ENCODE data around the gene CAMK1D.

DNA sequence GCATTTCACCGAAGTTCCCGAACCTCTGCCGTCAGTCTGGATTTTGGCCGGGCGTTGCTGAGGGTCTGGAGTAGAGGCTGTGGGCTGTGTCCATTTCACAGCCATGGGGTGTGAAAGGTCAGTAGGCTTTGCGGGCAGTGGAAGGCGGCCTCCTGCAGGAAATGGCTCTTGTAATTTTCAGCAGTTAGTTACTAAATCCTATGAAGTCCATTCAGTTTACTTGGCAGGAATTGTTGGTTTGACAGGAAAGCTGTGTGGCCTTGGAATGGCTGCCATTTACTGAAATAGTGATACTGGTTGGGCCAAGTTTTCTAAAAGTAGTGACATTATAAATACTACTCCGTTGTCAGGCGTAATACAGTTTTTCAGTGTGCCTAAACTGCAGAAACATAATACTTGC is 348.4 kb downstream of the CAMK1D start:
- TF ChIP-seq, protein P1, sequence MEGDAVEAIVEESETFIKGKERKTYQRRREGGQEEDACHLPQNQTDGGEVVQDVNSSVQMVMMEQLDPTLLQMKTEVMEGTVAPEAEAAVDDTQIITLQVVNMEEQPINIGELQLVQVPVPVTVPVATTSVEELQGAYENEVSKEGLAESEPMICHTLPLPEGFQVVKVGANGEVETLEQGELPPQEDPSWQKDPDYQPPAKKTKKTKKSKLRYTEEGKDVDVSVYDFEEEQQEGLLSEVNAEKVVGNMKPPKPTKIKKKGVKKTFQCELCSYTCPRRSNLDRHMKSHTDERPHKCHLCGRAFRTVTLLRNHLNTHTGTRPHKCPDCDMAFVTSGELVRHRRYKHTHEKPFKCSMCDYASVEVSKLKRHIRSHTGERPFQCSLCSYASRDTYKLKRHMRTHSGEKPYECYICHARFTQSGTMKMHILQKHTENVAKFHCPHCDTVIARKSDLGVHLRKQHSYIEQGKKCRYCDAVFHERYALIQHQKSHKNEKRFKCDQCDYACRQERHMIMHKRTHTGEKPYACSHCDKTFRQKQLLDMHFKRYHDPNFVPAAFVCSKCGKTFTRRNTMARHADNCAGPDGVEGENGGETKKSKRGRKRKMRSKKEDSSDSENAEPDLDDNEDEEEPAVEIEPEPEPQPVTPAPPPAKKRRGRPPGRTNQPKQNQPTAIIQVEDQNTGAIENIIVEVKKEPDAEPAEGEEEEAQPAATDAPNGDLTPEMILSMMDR (IDR thresholded peaks at IDR 0.05), result no peak
- no peak for TF ChIP-seq EP300 (IDR thresholded peaks at IDR 0.05)
